LNCaP clone FGC (cell line): Measurements from ENCODE around the gene BICC1.

Source experiments
- DNase-seq: peaks from one replicate; pipeline ENCODE4 v3.0.0-alpha.2; 2011; ENCODE audit warnings: low read depth
- H3K4me3 ChIP-seq: 2 replicates; pipeline ENCODE4 v1.5.1; 2011; ENCODE audit warnings: mild to moderate bottlenecking, low read depth, low read length, control low read depth
- TF ChIP-seq, protein P1 (sequence below): IDR thresholded peaks from 2 replicates; pipeline ENCODE4 v1.5.1; 2012; ENCODE audit warnings: mild to moderate bottlenecking; ENCODE audit not compliant: control insufficient read depth, insufficient read depth; ENCODE audit errors: extremely low read depth

BICC1 gene

GRCh38 chr10:58585435-58585834 lies 72.8 kb downstream of the BICC1 start:
- DNase-seq = no peak
- no peak overlapping the region for H3K4me3 ChIP-seq
- TF ChIP-seq, protein P1, sequence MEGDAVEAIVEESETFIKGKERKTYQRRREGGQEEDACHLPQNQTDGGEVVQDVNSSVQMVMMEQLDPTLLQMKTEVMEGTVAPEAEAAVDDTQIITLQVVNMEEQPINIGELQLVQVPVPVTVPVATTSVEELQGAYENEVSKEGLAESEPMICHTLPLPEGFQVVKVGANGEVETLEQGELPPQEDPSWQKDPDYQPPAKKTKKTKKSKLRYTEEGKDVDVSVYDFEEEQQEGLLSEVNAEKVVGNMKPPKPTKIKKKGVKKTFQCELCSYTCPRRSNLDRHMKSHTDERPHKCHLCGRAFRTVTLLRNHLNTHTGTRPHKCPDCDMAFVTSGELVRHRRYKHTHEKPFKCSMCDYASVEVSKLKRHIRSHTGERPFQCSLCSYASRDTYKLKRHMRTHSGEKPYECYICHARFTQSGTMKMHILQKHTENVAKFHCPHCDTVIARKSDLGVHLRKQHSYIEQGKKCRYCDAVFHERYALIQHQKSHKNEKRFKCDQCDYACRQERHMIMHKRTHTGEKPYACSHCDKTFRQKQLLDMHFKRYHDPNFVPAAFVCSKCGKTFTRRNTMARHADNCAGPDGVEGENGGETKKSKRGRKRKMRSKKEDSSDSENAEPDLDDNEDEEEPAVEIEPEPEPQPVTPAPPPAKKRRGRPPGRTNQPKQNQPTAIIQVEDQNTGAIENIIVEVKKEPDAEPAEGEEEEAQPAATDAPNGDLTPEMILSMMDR = no peak

- DNase-seq = no peak
- TF ChIP-seq, protein P1 = no peak
These were observed 73.9 kb downstream of the BICC1 start for GRCh38 chr10:58586282-58587245.

GRCh38 chr10:58587676-58588075 lies 75.0 kb downstream of the BICC1 start:
- no peak for DNase-seq
- no peak overlapping the region for H3K4me3 ChIP-seq
- TF ChIP-seq, protein P1 = no peak

More at GRCh38 chr10:58586282-58587245, 73.9 kb downstream of the BICC1 start:
- H3K4me3 ChIP-seq = no peak overlapping the region

GRCh38 chr10:58588673-58589265 lies 76.1 kb downstream of the BICC1 start:
- no peak for DNase-seq
- H3K4me3 ChIP-seq = no peak overlapping the region
- TF ChIP-seq, protein P1 = peak; percentile 46; the same call in 1 of the 2 replicates

DNA sequence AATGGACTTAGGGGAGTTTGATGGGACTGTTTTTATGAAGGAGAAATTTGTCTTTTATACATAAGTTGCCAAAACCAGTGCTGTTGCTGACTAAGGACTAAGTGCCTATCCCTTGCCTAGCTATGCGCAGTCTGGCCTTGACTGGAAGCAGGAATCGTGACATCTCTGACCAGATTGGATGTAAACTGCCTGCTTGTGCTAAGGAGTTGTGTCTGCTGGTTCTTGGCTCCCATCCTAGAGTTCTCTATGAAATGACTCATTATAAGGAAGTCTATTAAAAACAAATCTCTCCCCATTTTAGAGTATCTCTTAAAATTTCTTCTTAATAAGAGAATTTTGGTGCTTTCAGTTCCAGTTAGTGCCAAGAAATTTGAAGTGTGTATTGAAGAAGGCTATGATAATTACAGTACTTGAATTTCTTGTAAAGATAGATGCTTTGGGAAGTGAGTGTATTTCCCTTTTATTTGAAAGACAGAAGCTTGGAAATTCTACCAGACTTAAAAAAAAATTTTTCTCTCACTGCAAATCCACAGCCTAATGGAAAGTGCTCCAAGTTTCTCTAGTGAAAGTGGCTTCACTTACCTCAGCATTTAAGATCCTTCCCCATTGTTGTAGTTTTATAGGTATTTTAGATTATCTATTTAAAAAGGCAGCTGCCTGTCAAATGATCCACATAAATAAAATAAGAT lies 77.6 kb downstream of the BICC1 start:
- H3K4me3 ChIP-seq = no peak overlapping the region
- DNase-seq = peak; percentile 54
- TF ChIP-seq, protein P1 = no peak

DNA sequence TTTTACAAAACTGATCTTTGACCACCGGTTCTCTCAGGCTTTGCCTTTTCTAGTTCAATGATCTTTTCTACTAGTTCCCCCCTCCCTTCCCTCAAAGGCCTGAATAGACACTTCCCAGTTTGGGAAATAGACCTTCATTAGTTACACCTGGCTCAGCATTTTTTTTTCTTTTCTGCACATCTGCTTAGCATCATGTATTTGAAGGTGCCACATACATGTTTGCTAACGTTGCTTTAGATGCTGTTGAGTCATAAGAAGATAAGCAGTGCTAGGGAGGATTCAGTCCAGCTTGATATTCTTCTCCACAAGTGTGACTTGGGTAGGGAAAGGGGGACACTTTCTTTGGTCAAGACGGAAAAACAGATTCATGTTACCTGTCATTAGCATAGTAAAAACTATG lies 78.3 kb downstream of the BICC1 start:
- no peak for DNase-seq
- no peak overlapping the region for H3K4me3 ChIP-seq
- TF ChIP-seq, protein P1 = no peak
